ENCODE measurements around the gene ZNF189.

GRCh38 chr9:101427957-101428655, 29.5 kb downstream of the ZNF189 start:
- TF ChIP-seq CTCF (IDR thresholded peaks at IDR 0.05; ENCODE audit: insufficient read depth, low read length) (no peak), POLR2AphosphoS5 (IDR thresholded peaks at IDR 0.05; ENCODE audit: low read depth) (no peak), REST (IDR thresholded peaks at IDR 0.05; ENCODE audit: insufficient replicate concordance, low read depth) (no peak), GABPA (IDR thresholded peaks at IDR 0.05; ENCODE audit: low read depth) (no peak), SPI1 (IDR thresholded peaks at IDR 0.05; ENCODE audit: borderline replicate concordance, low read depth) (no peak)
